ENCODE results near the gene PDHX. TPM values are rescaled to one million over a fixed set of nuclear protein-coding genes. Genes with fewer than 3 reads are reported as not detected.

The PDHX gene
- total RNA-seq, 4 donors from 2014 or later, result 28.7 to 50.1 (median 39.6) TPM

DNA sequence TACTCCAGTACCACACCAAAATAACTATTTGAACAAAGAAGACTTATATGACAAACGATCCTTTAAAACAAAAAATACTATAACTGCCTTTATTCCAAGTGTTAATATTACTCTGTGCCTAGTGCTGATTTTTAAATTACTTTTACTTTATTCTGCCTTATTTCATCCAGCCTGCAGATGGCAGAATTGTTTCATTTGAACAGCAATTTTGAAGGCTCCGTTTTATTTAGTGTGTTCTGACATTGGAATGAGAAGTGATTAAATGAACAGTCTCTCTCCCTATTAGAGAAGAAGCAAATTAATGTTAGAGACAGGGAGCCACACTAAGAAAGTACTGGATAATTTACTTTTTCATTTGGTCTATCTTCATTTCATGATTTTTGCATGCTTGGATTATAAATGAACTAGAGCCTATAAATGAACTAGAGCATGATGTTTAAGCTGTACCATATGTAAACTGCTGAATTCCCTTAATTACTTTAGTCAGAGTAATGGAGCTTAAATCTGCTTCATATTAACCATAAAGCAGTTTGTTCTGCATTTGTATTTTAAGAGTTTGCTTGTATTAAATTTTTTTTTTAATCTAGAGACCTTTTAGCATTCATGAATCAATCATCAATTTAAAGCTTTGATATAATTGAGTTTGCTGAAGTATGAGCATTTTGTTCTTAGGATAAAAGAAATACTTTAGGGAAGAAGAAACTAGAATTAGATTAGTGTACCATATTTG lies 9.8 kb downstream of the PDHX start:
- H3K27me3 ChIP-seq, result no peaks in the 10 kb centered on the region
- no peaks in the 10 kb centered on the region for H3K9me3 ChIP-seq
- TF ChIP-seq, protein P1, sequence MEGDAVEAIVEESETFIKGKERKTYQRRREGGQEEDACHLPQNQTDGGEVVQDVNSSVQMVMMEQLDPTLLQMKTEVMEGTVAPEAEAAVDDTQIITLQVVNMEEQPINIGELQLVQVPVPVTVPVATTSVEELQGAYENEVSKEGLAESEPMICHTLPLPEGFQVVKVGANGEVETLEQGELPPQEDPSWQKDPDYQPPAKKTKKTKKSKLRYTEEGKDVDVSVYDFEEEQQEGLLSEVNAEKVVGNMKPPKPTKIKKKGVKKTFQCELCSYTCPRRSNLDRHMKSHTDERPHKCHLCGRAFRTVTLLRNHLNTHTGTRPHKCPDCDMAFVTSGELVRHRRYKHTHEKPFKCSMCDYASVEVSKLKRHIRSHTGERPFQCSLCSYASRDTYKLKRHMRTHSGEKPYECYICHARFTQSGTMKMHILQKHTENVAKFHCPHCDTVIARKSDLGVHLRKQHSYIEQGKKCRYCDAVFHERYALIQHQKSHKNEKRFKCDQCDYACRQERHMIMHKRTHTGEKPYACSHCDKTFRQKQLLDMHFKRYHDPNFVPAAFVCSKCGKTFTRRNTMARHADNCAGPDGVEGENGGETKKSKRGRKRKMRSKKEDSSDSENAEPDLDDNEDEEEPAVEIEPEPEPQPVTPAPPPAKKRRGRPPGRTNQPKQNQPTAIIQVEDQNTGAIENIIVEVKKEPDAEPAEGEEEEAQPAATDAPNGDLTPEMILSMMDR (IDR thresholded peaks at IDR 0.05), result peak; percentile 57 to 84 (median 78)
- TF ChIP-seq EP300 (IDR thresholded peaks at IDR 0.05), result no peak
- H3K36me3 ChIP-seq, result no peaks in the 10 kb centered on the region
- peak; percentile 34 for ATAC-seq
- H3K27ac ChIP-seq, result no peak overlapping the region
- WGBS, 2 donors (ENCODE audit: low coverage in 1 of 2), result 0 to 6% methylated on average over 2 of the region's 2 CpGs
- H3K4me3 ChIP-seq, result no peak overlapping the region
- peaks cover 3 to 83% (median 21%) of the 10 kb centered on the region in 3 donors for H3K4me1 ChIP-seq

DNA sequence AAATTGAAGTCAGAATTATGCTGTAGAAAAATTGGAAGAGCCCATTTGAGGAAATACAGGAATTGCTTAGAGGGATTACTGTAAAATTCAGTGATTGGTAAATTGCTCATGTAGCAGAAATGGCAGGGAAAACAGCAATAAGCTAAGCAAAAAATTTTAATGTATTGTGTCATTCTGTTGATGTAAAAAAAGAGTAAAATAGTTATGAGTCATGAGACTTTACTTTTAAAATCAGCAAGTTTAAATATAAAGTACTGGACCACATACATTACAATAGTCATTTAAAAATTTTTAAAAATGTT lies 10.4 kb downstream of the PDHX start:
- Histone ChIP-seq H3K27ac (no peak overlapping the region), H3K9me3 (no peaks in the 10 kb centered on the region), H3K27me3 (no peaks in the 10 kb centered on the region), H3K4me3 (no peak overlapping the region), H3K4me1 (peaks cover 3 to 78% (median 21%) of the 10 kb centered on the region in 3 donors), H3K36me3 (peaks cover 0 to 4% of the 10 kb centered on the region in 2 donors)
- TF ChIP-seq EP300 (IDR thresholded peaks at IDR 0.05), result no peak
- TF ChIP-seq POLR2A (IDR thresholded peaks at IDR 0.05), result no peak
- no peak for TF ChIP-seq POLR2AphosphoS5 (IDR thresholded peaks at IDR 0.05)
- TF ChIP-seq, protein P1 (IDR thresholded peaks at IDR 0.05), result no peak
- ATAC-seq, result no peak

DNA sequence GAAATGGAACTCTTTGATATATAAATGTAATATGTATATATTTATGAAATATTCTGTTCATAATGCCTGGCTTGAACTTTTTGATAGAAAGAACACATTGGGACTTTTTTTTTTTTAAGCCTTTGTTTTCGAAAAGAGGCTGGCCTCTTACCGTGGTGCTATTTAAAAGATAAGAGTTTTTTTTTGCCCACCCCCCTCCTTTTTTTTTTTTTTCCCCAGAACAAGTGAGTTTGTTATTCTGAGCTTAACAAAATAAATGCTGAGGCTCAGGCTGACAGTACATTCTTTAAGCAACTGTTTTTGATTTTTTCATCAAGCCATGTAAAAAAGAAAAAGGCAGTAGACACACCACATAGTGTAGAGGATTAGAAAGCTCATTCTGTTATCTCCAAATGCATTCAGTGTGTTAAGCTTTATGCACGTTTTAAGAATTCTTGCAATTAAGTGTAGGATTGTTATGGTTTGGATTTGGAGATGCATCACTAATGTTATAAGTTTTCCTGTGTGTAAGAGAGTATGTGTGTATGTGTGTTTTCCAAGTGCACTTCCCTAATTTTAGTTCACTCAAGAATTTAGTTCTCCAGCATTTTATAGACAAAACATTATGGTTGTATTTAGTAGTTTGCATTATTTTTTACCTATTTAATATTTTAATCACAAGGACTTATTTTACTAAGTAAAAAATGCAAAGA lies 12.0 kb downstream of the PDHX start:
- 62 to 64% methylated on average over 3 of the region's 3 CpGs for whole genome bisulfite sequencing, 2 donors (ENCODE audit: low coverage in 1 of 2)
- no peak overlapping the region for H3K27ac ChIP-seq
- TF ChIP-seq POLR2A (IDR thresholded peaks at IDR 0.05) (no peak), POLR2AphosphoS5 (IDR thresholded peaks at IDR 0.05) (no peak), EP300 (IDR thresholded peaks at IDR 0.05) (no peak)
- TF ChIP-seq, protein P1 (IDR thresholded peaks at IDR 0.05), result no peak
- H3K9me3 ChIP-seq, result no peaks in the 10 kb centered on the region
- no peaks in the 10 kb centered on the region for H3K27me3 ChIP-seq
- ATAC-seq, result no peak
- peaks cover 3 to 67% (median 21%) of the 10 kb centered on the region in 3 donors for H3K4me1 ChIP-seq
- H3K4me3 ChIP-seq, result no peak overlapping the region
- H3K36me3 ChIP-seq, result peaks cover 3 to 20% of the 10 kb centered on the region in 2 donors

DNA sequence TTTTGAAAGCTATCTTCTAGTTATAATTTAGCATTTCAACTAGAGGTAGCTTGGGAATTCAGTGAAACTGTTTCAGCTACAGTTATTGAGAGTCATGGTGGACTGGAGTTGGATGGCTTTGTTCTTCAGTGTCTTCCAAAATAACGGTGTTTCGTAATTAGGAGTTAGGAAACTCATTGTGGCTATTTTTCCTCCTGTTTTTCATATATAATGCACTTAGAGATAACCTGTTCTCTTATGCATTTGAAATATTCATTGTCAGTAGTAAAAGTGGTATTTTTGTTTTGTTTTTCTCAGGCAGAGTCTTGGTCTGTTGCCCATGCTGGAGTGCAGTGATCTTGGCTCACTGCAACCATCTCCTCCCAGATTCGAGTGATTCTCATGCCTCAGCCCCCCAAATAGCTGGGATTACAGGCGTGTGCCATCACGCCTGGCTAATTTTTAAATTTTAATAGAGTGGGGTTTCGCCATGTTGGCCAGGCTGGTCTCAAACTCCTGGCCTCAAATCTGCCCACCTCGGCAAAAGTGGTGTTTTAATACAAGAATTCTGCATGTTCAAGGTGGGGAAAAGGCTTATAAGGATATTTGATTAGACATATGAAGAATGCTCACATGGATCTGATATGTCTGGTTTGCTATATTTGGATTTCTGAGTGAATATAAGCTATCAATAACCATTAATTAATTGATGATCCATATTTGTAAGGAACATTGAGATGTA lies 12.7 kb downstream of the PDHX start:
- TF ChIP-seq POLR2A (IDR thresholded peaks at IDR 0.05), result no peak
- TF ChIP-seq, protein P1 (IDR thresholded peaks at IDR 0.05), result no peak
- TF ChIP-seq EP300 (IDR thresholded peaks at IDR 0.05), result no peak
- TF ChIP-seq POLR2AphosphoS5 (IDR thresholded peaks at IDR 0.05), result no peak
- peaks cover 3 to 27% of the 10 kb centered on the region in 2 donors for H3K36me3 ChIP-seq
- WGBS, 2 donors (ENCODE audit: low coverage in 1 of 2), result 74 to 100% methylated on average over 5 to 7 of the region's 7 CpGs
- H3K9me3 ChIP-seq, result no peaks in the 10 kb centered on the region
- H3K4me1 ChIP-seq, result peaks cover 3 to 60% (median 21%) of the 10 kb centered on the region in 3 donors
- ATAC-seq, result no peak
- no peak overlapping the region for H3K27ac ChIP-seq
- no peak overlapping the region for H3K4me3 ChIP-seq
- no peaks in the 10 kb centered on the region for H3K27me3 ChIP-seq

Data from gastroesophageal sphincter (tissue), 4 donors.